ENCODE data around the gene BMPR1B. TPM values are rescaled to one million over a fixed set of nuclear protein-coding genes. Genes with fewer than 3 reads are reported as not detected.

BMPR1B gene
- total and polyA plus RNA-seq, 2 of the 4 experiments (the other 2 are of a cell fraction), result 0.24 to 0.90 TPM

DNA sequence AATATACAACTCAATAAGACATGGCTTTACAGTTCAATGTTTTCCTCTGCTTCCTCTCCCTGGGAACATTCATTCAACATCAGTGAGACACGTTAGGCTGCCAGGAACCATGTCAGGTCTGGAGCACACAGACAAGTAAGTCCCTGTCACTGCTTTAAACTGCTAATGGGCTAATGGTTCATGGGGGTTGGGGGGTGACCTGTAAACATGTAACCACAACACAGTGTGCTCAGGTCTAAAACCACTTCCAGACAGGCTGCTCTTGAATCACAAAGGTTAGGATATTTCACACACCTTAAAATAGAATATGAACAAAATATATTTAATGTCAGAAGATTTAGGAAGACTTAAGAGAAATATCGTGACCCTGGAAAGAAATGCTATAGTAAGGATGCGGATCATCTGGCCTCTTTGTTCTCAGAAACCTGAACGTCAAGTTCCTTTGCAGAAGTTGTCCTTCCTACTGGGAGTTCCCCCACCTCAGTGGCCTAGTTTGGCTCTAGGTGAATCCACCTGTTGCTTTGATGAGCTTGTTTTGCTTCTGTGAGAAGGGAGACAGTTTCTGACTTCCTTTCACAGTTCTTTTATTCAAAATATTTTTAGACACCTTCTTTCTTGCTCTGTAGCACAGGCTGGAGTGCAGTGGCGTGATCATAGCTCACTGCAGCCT, 431.1 kb downstream of the BMPR1B start:
- no peak overlapping the region for H3K27ac ChIP-seq (ENCODE audit: insufficient read depth, low read length)
- H2BK20ac ChIP-seq (ENCODE audit: low read depth, low read length), result no peak overlapping the region
- no peaks in the 10 kb centered on the region for H3K9me1 ChIP-seq (ENCODE audit: insufficient read depth, low read length)
- no peak overlapping the region for H4K91ac ChIP-seq (ENCODE audit: insufficient read depth, low read depth, low read length)
- no peak overlapping the region for H3K4me2 ChIP-seq (ENCODE audit: low read depth, low read length)
- in situ Hi-C loops (cut with MboI; ENCODE audit: low sequenced_read_pairs), result no loop called here
- no peak for ATAC-seq (ENCODE audit: low read depth)
- H4K20me1 ChIP-seq (ENCODE audit: insufficient read depth, low read length), result no peaks in the 10 kb centered on the region
- no peak overlapping the region for H3K18ac ChIP-seq (ENCODE audit: low read depth, low read length)
- no peak overlapping the region for H4K5ac ChIP-seq (ENCODE audit: low read depth, low read length)
- no peak overlapping the region for H2BK120ac ChIP-seq (ENCODE audit: low read depth, low read length)
- H3K56ac ChIP-seq (ENCODE audit: extremely low read depth, insufficient read depth, low read length), result no peak overlapping the region
- H2AFZ ChIP-seq (replicated peaks; ENCODE audit: low read length, poor library complexity), result no peak overlapping the region
- H2AK5ac ChIP-seq (ENCODE audit: low read depth, low read length), result no peak overlapping the region
- H3K14ac ChIP-seq (replicated peaks; ENCODE audit: low read depth, low read length), result no peak overlapping the region
- ChIA-PET POLR2A (ENCODE audit: unreplicated experiment) (no interaction called here), CTCF (no interaction called here)
- H3K27me3 ChIP-seq (ENCODE audit: control insufficient read depth, insufficient read depth, low read length), result peaks cover 2% of the 10 kb centered on the region; the same call in 1 of the 2 replicates
- H3K9me3 ChIP-seq (ENCODE audit: control insufficient read depth, insufficient read depth, low read length), result no peaks in the 10 kb centered on the region
- H2BK15ac ChIP-seq (ENCODE audit: low read depth, low read length), result no peak overlapping the region
- H3K23ac ChIP-seq (ENCODE audit: low read depth, low read length), result no peak overlapping the region
- H2BK5ac ChIP-seq (ENCODE audit: low read depth, low read length, poor library complexity, severe bottlenecking), result no peak overlapping the region
- BruUV-seq (replicated peaks), result no TSS peak
- dilution Hi-C loops (cut with HindIII; ENCODE audit: low sequenced_read_pairs, unreplicated experiment), result no loop called here
- no CpG with 5 or more reads among the region's 5 CpGs for WGBS, 2 experiments (ENCODE audit: extremely low coverage in 2 of 2, insufficient read length in 1 of 2)
- DNase-seq, result no peak
- no peak overlapping the region for H3K4me3 ChIP-seq (ENCODE audit: insufficient read depth, low read depth, low read length)
- no peaks in the 10 kb centered on the region for H3K4me1 ChIP-seq (ENCODE audit: control insufficient read depth, insufficient read depth, low read length)
- no peak overlapping the region for H4K8ac ChIP-seq (ENCODE audit: low read depth in 2 of 2, low read length in 2 of 2)
- H3K4ac ChIP-seq (ENCODE audit: low read depth, low read length), result no peak overlapping the region
- intact Hi-C loops (cut with micrococcal nuclease), result no loop called here
- no peak for TF ChIP-seq MAZ (IDR thresholded peaks at IDR 0.05; ENCODE audit: borderline replicate concordance, low read depth, low read length)
- no peak for TF ChIP-seq NFE2L2 (IDR thresholded peaks at IDR 0.05; ENCODE audit: low read depth, low read length)
- no peak for TF ChIP-seq FOS (IDR thresholded peaks at IDR 0.05; ENCODE audit: low read depth, low read length)
- H3K9ac ChIP-seq (ENCODE audit: low read depth, low read length), result no peak overlapping the region
- no peaks in the 10 kb centered on the region for H3K36me3 ChIP-seq (ENCODE audit: control insufficient read depth, insufficient read depth, low read length)
- H2AK9ac ChIP-seq (replicated peaks; ENCODE audit: low read depth, low read length, poor library complexity), result no peak overlapping the region
- H3K79me1 ChIP-seq (ENCODE audit: low read depth in 1 of 2, low read length in 2 of 2), result no peaks in the 10 kb centered on the region

Data from IMR-90 (cell line).